ENCODE measurements around the gene RPL7L1.

RPL7L1 gene

GRCh38 chr6:42933205-42933604 lies 53.8 kb downstream of the RPL7L1 start:
- no peak for DNase-seq (ENCODE audit: low read depth)

- DNase-seq (ENCODE audit: low read depth), result no peak
Observed at GRCh38 chr6:42935322-42935721, 55.9 kb downstream of the RPL7L1 start.

- DNase-seq (ENCODE audit: low read depth), result no peak
Observed at GRCh38 chr6:42936398-42936797, 57.0 kb downstream of the RPL7L1 start.

GRCh38 chr6:42937548-42938427 lies 58.4 kb downstream of the RPL7L1 start:
- DNase-seq (ENCODE audit: low read depth), result no peak

GRCh38 chr6:42938428-42938796 lies 59.0 kb downstream of the RPL7L1 start:
- no peak for DNase-seq (ENCODE audit: low read depth)

GRCh38 chr6:42938987-42939809 lies 59.8 kb downstream of the RPL7L1 start:
- DNase-seq (ENCODE audit: low read depth), result no peak
